Measurements from ENCODE around the gene VAMP5. TPM values are rescaled to one million over a fixed set of nuclear protein-coding genes. Genes with fewer than 3 reads are reported as not detected.

VAMP5 gene
- total and polyA plus RNA-seq, 10 of the 15 experiments (the other 5 are each of a cell fraction or from before 2014, with no cell fraction given) = 3.8 to 52.7 (median 24.1) TPM

DNA sequence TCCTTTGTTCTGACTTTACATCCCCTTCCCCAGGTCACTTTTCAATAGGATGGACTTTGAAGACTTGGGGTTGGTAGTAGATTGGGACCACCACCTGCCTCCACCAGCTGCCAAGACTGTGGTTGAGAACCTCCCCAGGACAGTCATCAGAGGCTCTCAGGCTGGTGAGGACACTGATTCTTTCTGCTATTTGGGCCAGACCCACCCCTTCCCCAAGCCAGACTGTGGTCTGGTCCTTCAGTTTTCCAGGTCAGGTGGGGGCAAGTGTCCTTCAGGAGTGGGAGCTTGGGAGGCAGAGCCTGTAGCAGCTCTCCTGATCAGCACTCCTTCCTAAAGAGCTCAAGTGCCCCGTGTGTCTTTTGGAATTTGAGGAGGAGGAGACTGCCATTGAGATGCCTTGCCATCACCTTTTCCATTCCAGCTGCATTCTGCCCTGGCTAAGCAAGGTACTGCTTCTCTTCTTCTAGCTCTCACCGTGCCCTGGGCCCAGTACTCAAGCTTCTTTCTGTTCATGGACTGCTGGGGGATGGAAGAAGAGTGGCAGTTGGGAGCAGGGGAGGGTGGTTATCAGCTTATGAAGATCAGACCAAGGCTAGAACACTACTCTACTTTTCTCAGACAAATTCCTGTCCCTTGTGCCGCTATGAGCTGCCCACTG is 12.4 kb downstream of the VAMP5 start:
- Histone ChIP-seq H3K79me2 (ENCODE audit: control insufficient read depth, insufficient read depth, low read length) (peaks cover 28% of the 10 kb centered on the region), H3K4me3 (peak overlapping the region; percentile 97), H4K20me1 (ENCODE audit: control insufficient read depth, insufficient read depth) (no peaks in the 10 kb centered on the region), H3K36me3 (ENCODE audit: control insufficient read depth in 2 of 2, insufficient read depth in 2 of 2, low read length in 1 of 2) (peaks cover 0 to 14% of the 10 kb centered on the region in 2 experiments; a peak in 3 of 4 replicates), H3K9me3 (replicated peaks; ENCODE audit: control insufficient read depth, insufficient read depth, low read length) (no peaks in the 10 kb centered on the region), H2AFZ (ENCODE audit: control insufficient read depth, low read depth, low read length) (no peak overlapping the region), H3K9ac (ENCODE audit: control insufficient read depth, insufficient read depth, low read length) (peak overlapping the region; percentile 95), H3K4me1 (ENCODE audit: control insufficient read depth, insufficient read depth, low read length) (peaks cover 9% of the 10 kb centered on the region), H3K4me2 (ENCODE audit: control insufficient read depth, insufficient read depth) (peak overlapping the region; percentile 77), H3K27me3 (replicated peaks in 1 of 2; ENCODE audit: control insufficient read depth in 2 of 2, insufficient read depth in 2 of 2, low read length in 1 of 2) (no peaks in the 10 kb centered on the region), H3K27ac (ENCODE audit: control insufficient read depth, insufficient read depth) (no peak overlapping the region)
- no peak for DNase-seq (ENCODE audit: low read depth, low spot score)
- intact Hi-C loops (cut with micrococcal nuclease; ENCODE audit: unreplicated experiment) = no loop called here
- WGBS (ENCODE audit: insufficient coverage, insufficient replicate concordance, low lambda C conversion rate, missing lambda C conversion rate) = 92% methylated on average over 3 of the region's 3 CpGs
- CTCF ChIA-PET = interaction anchor here (0.9 to 1.2 kb wide), 3 partner anchors 9 to 40 kb away, joined by 3 to 6 read pairs (median 4); no protein-coding TSS in a partner anchor
- no peak for ATAC-seq
- FAIRE-seq = no peak
- SMC1A ChIA-PET (ENCODE audit: uncharacterized antibody, unreplicated experiment) = interaction anchor here (1.1 to 3.2 kb wide), 7 partner anchors 10 to 177 kb away, joined by 3 to 20 read pairs (median 6); partner anchors contain the start of genes C2orf68, GGCX, SH2D6 and VAMP8
- no peak for TF ChIP-seq IKZF2 (IDR thresholded peaks at IDR 0.05)
- no peak for TF ChIP-seq MYB (IDR thresholded peaks at IDR 0.05; ENCODE audit: borderline replicate concordance, low read depth, low read length)
- no peak for TF ChIP-seq ETV6 (conservative IDR thresholded peaks at IDR 0.05 in 1 of 2, IDR thresholded peaks at IDR 0.05 in 1 of 2; ENCODE audit: borderline replicate concordance in 1 of 2, low read depth in 1 of 2)
- in situ Hi-C loops (cut with MboI) = no loop called here
- RAD21 ChIA-PET (ENCODE audit: unreplicated experiment) = interaction anchor here (1.4 to 2.2 kb wide), 5 partner anchors 19 to 269 kb away, joined by 3 to 9 read pairs (median 7); partner anchors contain the start of genes MAT2A, SH2D6, TGOLN2 and VAMP8
- no TSS peak for BruUV-seq (replicated peaks)
- POLR2A ChIA-PET = interaction anchor here (0.6 to 3.8 kb wide), 12 partner anchors 8 to 243 kb away, joined by 3 to 57 read pairs (median 6); partner anchors contain the start of genes C2orf68, ELMOD3, GGCX and MAT2A

DNA sequence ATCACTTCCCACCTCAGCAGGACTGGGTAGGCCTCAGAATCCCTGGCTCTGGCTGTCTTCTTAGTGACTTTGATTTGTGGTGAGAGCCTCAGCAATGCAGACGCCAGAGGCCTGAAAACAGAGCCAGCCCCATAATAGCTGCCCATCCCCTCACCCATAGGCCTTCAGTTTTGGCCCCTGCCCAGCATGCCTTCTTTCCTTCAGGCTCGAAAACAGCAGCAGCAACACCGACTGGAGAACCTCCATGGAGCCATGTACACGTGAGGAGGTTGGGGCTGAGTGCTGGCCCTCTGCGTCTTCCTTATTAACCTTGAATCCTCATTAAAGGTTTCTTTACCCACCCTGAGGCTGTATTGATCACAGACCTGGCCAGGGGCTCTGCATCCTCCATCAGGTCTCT is 13.0 kb downstream of the VAMP5 start:
- peaks cover 9% of the 10 kb centered on the region for H3K4me1 ChIP-seq (ENCODE audit: control insufficient read depth, insufficient read depth, low read length)
- ChIA-PET SMC1A (ENCODE audit: uncharacterized antibody, unreplicated experiment) (interaction anchor here (1.2 to 3.2 kb wide), 2 partner anchors 19 to 45 kb away, joined by 3 to 20 read pairs; partner anchors contain the start of gene VAMP8), CTCF (interaction anchor here (1.0 kb wide), 1 partner anchor 39 kb away, joined by 3 read pairs; no protein-coding TSS in a partner anchor), RAD21 (ENCODE audit: unreplicated experiment) (no interaction called here), POLR2A (interaction anchor here (0.6 to 3.8 kb wide), 4 partner anchors 15 to 34 kb away, joined by 3 to 57 read pairs (median 19); partner anchors contain the start of genes C2orf68, GGCX and VAMP8)
- no peak overlapping the region for H3K4me2 ChIP-seq (ENCODE audit: control insufficient read depth, insufficient read depth)
- BruUV-seq (replicated peaks) = TSS peak; percentile 61
- in situ Hi-C loops (cut with MboI) = no loop called here
- no peak overlapping the region for H3K9ac ChIP-seq (ENCODE audit: control insufficient read depth, insufficient read depth, low read length)
- H3K27ac ChIP-seq (ENCODE audit: control insufficient read depth, insufficient read depth) = no peak overlapping the region
- peaks cover 0 to 14% of the 10 kb centered on the region in 2 experiments; a peak in 3 of 4 replicates for H3K36me3 ChIP-seq (ENCODE audit: control insufficient read depth in 2 of 2, insufficient read depth in 2 of 2, low read length in 1 of 2)
- H2AFZ ChIP-seq (ENCODE audit: control insufficient read depth, low read depth, low read length) = no peak overlapping the region
- ATAC-seq = no peak
- H3K4me3 ChIP-seq = 0 out of 2 replicates have a peak overlapping the region, but pooled peaks have one; percentile 97
- intact Hi-C loops (cut with micrococcal nuclease; ENCODE audit: unreplicated experiment) = no loop called here
- WGBS (ENCODE audit: insufficient coverage, insufficient replicate concordance, low lambda C conversion rate, missing lambda C conversion rate) = 80% methylated on average over 5 of the region's 5 CpGs
- DNase-seq (ENCODE audit: low read depth, low spot score) = no peak
- no peaks in the 10 kb centered on the region for H3K27me3 ChIP-seq (replicated peaks in 1 of 2; ENCODE audit: control insufficient read depth in 2 of 2, insufficient read depth in 2 of 2, low read length in 1 of 2)
- H4K20me1 ChIP-seq (ENCODE audit: control insufficient read depth, insufficient read depth) = no peaks in the 10 kb centered on the region
- no peak for FAIRE-seq
- H3K9me3 ChIP-seq (replicated peaks; ENCODE audit: control insufficient read depth, insufficient read depth, low read length) = no peaks in the 10 kb centered on the region
- H3K79me2 ChIP-seq (ENCODE audit: control insufficient read depth, insufficient read depth, low read length) = peaks cover 28% of the 10 kb centered on the region
- no peak for TF ChIP-seq RBBP5 (conservative IDR thresholded peaks at IDR 0.05)
- TF ChIP-seq, protein P1, sequence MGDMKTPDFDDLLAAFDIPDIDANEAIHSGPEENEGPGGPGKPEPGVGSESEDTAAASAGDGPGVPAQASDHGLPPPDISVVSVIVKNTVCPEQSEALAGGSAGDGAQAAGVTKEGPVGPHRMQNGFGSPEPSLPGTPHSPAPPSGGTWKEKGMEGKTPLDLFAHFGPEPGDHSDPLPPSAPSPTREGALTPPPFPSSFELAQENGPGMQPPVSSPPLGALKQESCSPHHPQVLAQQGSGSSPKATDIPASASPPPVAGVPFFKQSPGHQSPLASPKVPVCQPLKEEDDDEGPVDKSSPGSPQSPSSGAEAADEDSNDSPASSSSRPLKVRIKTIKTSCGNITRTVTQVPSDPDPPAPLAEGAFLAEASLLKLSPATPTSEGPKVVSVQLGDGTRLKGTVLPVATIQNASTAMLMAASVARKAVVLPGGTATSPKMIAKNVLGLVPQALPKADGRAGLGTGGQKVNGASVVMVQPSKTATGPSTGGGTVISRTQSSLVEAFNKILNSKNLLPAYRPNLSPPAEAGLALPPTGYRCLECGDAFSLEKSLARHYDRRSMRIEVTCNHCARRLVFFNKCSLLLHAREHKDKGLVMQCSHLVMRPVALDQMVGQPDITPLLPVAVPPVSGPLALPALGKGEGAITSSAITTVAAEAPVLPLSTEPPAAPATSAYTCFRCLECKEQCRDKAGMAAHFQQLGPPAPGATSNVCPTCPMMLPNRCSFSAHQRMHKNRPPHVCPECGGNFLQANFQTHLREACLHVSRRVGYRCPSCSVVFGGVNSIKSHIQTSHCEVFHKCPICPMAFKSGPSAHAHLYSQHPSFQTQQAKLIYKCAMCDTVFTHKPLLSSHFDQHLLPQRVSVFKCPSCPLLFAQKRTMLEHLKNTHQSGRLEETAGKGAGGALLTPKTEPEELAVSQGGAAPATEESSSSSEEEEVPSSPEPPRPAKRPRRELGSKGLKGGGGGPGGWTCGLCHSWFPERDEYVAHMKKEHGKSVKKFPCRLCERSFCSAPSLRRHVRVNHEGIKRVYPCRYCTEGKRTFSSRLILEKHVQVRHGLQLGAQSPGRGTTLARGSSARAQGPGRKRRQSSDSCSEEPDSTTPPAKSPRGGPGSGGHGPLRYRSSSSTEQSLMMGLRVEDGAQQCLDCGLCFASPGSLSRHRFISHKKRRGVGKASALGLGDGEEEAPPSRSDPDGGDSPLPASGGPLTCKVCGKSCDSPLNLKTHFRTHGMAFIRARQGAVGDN (IDR thresholded peaks at IDR 0.05) = no peak
- TF ChIP-seq SMAD5 (IDR thresholded peaks at IDR 0.05; ENCODE audit: low read depth) = no peak
- TF ChIP-seq, protein P2, sequence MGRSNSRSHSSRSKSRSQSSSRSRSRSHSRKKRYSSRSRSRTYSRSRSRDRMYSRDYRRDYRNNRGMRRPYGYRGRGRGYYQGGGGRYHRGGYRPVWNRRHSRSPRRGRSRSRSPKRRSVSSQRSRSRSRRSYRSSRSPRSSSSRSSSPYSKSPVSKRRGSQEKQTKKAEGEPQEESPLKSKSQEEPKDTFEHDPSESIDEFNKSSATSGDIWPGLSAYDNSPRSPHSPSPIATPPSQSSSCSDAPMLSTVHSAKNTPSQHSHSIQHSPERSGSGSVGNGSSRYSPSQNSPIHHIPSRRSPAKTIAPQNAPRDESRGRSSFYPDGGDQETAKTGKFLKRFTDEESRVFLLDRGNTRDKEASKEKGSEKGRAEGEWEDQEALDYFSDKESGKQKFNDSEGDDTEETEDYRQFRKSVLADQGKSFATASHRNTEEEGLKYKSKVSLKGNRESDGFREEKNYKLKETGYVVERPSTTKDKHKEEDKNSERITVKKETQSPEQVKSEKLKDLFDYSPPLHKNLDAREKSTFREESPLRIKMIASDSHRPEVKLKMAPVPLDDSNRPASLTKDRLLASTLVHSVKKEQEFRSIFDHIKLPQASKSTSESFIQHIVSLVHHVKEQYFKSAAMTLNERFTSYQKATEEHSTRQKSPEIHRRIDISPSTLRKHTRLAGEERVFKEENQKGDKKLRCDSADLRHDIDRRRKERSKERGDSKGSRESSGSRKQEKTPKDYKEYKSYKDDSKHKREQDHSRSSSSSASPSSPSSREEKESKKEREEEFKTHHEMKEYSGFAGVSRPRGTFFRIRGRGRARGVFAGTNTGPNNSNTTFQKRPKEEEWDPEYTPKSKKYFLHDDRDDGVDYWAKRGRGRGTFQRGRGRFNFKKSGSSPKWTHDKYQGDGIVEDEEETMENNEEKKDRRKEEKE (IDR thresholded peaks at IDR 0.05) = no peak
- TF ChIP-seq SP1 (IDR thresholded peaks at IDR 0.05; ENCODE audit: low read depth, low read length) = no peak

Data from GM12878 (cell line).